Bone marrow (tissue), 2 donors: ENCODE results near the gene ZFYVE21.

ENCODE experiments used
- DNase-seq, 2 donors: peaks; one replicate each; lab custom pipeline; 2025; lab: John Stamatoyannopoulos, UW

ZFYVE21 gene

DNA sequence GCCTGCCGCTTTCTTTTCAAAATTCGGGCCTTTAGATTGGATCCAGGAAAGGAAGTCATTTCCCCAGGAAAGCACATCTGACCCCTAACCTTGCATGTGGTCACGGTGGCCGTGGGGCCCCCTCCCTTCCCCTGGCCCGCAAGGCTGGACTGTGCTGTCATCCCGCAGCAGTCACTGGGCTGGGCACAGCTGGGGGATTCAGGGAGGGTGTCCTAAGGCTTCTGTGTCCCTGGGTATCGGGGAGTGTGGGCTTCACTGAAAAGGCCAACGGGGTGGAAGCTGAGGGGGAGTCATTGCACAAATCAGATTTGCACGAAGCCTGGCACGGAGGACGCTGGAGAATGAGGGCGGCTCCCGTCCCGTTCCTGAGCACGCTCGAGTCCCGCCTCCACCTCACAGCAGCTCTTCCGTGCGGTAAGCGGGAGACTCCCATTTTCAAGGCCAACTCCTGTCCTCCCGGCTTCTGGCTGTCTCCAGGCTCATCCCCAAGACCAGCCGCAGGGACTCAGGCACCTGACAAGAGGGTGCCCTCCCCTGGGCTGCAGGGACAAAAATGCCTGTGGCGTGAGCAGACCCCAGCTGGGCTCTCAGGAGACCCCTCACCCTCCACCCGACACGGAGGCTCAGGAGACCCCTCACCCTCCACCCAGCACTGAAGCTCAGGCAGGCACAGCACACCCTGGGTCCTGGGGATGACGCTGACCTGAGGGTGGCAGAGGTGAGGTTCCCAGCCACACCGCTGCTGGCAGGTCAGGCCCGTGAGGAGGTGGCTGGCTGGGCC lies 9.9 kb upstream of the ZFYVE21 start:
- DNase-seq, result no peak

DNA sequence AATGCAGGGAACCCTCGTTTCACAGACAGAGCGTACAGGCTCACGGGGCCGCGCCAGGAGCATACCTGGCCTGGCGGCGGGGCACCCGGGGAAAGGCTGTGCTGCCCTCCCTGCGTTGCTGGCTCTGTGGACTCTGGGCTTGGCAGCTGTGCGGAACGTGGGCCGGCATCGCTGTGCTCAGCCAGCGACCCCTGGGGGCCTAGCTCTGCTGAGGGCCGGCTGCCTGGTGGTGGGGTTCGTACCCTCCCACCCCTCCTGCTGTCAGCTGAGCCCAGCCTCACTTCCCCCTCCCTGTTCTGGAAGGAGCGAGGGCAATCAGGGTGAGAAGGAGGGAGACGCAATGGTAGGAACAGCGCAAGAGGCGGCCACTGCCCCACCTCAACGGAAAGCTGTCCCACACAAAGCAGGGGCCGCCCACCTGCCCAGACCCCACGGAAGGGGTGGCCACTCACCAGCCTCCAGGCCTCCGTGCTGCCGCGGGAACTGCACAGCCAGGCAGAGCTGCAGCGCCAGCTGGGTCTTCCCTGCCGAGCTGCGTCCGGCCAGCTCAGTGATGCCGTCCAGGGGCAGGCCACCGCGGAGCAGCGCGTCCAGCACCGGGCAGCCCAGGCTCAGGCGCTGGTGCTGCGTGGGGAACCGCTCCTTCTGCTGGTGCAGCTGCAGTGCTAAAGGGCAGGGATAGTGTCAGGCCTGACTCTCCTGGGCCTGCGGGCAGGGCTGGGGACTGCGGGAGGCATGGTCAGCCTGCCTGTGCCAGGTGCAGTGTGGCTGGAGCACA lies 8.9 kb upstream of the ZFYVE21 start:
- no peak for DNase-seq

DNA sequence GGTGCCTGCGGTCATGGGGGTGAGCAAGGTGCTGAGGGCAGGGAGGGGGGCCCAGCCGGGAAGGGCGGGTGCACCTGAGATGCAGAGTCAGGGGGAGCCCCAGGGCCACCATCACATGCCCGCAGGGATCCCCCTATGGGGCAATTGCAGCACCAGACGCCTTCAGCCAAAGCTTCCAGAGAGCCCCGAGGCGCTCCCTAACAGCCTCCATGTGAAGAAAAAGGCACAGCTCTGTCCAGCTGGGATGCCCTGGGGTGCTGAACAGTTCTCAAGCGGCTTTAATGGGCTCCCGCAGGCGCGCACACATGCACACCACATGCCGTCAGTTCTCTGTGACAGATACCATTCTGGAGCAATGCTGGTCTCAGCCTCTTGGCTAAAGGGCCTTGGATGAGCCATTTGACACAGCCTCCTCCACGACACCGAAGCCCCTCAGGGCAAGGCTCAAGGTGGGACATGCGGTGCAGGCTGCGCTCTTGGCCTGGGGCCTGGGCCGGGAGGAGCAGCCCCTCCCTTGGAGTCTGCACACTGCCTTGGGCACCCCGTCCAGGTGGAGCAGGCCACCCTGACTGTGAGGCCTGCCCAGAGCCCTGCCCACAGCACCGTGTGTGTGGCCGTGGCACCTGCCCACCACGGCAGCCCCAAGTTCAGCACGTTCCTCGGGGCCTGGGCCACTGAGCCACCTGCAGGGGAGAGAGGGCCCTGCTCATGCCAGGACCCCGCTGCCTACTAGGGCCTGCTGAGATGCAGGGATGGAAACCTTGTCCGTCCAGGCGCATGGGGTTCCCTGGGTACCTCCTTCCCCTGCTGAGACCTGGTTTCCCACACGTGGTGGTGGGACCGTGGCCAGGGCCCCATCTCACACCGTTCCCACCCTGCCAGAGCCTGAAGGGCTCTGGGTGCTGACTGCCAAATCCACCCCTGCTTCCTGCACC lies 8.0 kb upstream of the ZFYVE21 start:
- no peak for DNase-seq

GRCh38 chr14:103708750-103709187 lies 6.8 kb upstream of the ZFYVE21 start:
- no peak for DNase-seq

DNA sequence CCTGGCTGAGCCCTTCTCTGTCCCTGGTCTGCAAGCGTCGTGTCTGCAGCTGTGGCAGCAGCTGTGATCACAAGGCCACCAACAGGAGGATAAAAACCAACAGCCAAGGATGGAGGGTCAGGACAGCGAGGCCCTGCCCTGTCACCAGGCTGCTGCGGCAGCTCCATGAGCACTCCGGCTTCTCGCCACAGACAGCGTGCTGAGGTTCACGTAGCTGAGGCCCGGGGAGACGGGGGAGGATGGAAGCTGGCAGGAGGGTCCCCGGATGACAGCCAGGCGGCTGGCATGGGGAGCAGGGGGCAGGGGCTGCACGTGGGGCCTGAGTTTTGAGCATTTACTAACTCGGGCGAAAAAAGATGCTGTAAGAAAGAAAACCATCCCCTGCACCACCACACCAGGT lies 5.8 kb upstream of the ZFYVE21 start:
- no peak for DNase-seq

- DNase-seq, result no peak
These were observed 4.7 kb upstream of the ZFYVE21 start for GRCh38 chr14:103710771-103711377.

DNA sequence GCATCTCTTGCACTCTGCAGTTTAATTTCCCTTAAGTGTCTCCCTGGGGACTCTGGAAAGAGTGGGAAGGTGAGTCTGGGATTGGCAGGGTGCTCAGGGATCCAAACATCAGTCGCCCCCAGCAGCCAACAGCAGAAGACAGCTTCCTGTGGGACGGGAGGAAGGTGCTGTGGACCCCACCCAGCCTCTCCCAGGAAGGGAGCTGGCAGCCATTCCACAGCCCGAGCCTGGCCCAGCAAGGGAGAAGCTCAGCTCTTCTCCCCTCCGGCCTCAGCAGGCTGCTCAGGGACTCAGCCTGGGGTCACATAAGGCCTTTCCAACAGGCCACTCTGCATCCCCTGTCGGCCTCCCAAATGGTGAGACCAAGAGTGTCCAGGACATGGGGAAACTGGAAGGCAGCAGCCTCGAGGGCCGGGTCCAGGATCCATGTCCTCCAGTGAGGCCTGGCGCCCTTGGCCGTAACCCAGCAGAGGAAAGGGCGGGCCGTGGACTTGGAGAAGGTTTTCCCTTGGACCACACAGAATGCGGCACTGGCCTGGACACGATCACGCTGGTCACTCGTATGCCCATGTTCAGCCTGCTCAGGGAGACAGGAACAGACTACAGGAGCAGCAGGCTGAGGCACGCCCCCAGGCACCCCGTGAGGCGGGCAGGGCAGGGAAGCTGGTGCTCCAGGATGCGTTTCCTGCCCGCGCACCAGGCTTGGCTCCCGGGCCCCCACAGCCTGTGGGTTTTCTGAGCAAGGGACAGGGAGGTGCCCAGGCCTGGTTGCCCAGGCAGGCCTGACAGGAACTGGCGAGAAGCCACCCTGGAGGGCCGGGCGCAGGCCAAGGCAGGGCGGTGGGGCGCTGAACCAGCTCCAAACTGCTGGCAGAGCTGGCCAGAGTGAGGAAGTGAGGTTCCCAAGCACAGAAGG lies 3.8 kb upstream of the ZFYVE21 start:
- no peak for DNase-seq

DNA sequence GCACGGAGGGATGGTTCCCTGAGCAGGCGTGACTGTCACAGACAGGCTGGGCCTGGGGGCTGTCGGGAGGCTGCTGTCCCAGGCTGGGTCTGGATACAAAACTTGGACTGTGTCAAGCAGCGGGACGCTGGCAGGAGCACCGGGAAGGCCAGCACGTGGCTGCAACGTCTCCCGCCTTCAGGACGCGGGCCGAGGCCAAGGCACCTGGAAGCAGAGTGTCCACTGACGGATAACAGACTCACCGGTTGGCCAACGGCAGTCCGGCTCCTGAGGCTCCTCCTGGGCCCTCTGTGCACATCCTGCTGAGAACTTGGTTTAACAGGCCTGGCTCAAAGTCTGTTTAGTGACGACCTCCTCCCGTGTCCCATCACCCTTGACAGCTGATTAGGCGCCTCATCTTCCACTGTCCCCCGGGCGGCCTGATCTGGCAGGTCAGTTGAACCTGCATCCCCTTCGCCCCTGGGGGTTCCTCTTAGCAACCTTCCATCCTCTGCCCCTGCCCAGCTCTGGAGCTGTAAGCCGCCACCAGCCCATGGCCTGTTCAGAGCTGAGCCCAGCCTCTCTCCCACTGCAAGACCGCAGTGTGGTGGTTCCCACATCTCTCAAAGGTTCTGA lies 2.9 kb upstream of the ZFYVE21 start:
- DNase-seq, result no peak

- DNase-seq, result no peak
These were observed 2.1 kb upstream of the ZFYVE21 start for GRCh38 chr14:103713304-103714062.

DNA sequence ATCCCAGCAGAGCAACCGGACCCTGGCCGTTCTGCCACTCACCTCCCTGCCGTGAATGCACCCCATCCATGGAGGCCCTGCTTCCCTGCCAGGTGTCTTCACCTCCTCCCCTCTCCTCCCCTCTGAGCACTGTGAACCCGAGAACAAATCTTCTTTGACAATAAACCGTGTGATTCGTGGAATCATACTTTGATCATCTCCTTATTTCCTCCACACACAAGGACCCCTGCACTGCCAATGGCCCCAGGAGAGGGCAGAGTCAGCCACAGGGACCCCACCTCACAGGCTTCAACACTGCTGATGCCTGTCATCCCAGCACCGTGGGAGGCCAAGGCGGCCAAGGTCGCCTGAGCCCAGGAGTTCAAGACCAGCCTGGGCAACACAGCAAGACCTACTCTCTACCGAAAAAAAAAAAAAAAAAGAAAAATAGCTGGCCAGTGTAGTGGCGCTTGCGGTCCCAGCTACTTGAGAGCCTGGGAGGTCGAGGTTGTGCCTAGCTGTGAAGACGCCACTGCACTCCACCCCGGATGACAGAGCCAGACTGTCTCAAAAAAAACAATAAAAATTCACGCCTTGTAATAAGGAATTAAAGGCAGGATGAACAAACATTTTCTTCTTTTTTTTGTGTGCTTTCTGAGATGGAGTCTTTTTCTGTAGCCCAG lies 1.4 kb upstream of the ZFYVE21 start:
- no peak for DNase-seq

DNA sequence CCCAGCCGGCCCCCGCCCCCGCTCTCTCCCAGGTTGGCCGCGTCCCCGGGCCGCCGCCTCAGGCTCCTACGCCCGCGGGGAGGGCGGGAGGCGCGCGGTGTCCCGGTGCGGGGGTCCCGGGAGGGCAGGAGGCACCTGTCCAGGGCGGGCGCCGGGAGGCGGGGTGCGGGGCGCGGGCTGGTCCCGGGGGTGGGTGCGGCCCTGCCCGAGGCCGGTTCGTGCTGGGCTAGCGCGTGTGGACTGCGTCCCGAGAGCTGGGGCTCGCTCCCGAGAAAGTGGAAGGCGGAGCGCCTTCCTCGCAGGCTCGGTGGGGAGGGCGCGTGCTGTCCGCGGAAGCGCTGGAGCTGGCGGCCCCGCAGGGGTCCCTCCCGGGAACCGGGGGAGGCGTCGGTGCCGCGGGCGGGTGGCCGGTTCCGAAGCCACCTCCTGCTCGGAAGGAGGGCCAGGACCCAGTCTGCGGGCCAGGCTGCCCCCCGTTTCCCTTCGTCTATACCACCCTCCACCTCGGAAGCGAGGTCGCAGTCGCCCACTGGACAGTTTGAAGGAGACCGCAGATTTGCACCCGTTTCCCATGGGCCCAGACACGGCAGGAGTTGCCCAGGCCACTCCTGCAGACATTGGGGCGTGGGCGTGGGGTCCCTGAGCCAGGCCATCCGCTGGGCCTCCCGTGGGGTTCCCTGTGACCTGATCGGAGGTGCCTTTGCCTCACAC lies 636 bp downstream of the ZFYVE21 start:
- DNase-seq, result no peak

- DNase-seq, result no peak
These were observed 1.3 kb downstream of the ZFYVE21 start for GRCh38 chr14:103716899-103717411.

GRCh38 chr14:103718572-103718971 lies 3.0 kb downstream of the ZFYVE21 start:
- DNase-seq, result no peak

DNA sequence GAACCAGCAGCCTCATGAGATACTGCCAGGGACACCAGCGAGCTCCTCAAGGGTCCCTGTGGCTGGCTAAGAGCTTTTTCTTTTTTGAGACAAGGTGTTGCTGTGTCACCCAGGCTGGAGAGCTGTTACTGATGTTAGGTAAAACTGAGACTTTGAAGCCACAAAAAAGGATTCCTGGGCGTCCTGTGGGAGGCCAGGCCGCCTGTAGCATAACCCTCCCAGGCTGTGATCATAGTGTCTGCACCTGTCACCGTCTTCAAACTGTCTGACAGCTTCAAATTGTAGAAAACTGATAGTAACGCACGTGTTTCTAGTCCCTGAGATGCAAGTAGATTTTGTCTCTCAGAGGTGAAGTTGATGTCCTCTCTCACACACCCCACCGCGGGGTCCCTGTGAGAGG lies 4.1 kb downstream of the ZFYVE21 start:
- no peak for DNase-seq

GRCh38 chr14:103721334-103722120 lies 5.9 kb downstream of the ZFYVE21 start:
- no peak for DNase-seq

- DNase-seq, result no peak
These were observed 8.1 kb downstream of the ZFYVE21 start for GRCh38 chr14:103723748-103724081.

- no peak for DNase-seq
These were observed 8.5 kb downstream of the ZFYVE21 start for GRCh38 chr14:103724116-103724515.
